ENCODE results near the gene CACNA1F. TPM values are rescaled to one million over a fixed set of nuclear protein-coding genes. Genes with fewer than 3 reads are reported as not detected.

CACNA1F gene
- total RNA-seq, 1 experiment from 2014 or later = not detected

GRCh38 chrX:49257846-49258748, 25.0 kb upstream of the CACNA1F start:
- POLR2A ChIA-PET (ENCODE audit: low non-redundant PET) = no interaction called here
- Histone ChIP-seq H3K36me3 (ENCODE audit: insufficient read depth, low read length, poor library complexity, severe bottlenecking) (no peaks in the 10 kb centered on the region), H3K4me1 (ENCODE audit: insufficient read depth, low read length, poor library complexity, severe bottlenecking) (no peaks in the 10 kb centered on the region), H3K9me3 (ENCODE audit: low read depth, low read length, poor library complexity, severe bottlenecking) (no peaks in the 10 kb centered on the region), H3K27me3 (replicated peaks; ENCODE audit: insufficient read depth, low read depth, low read length, poor library complexity) (no peaks in the 10 kb centered on the region), H3K4me3 (ENCODE audit: low read depth, low read length, poor library complexity, severe bottlenecking) (no peak overlapping the region), H3K27ac (ENCODE audit: low read depth, low read length, poor library complexity, severe bottlenecking) (no peak overlapping the region)
- CTCF ChIA-PET = no interaction called here
- TF ChIP-seq EZH2 (IDR thresholded peaks at IDR 0.05; ENCODE audit: borderline replicate concordance, low read depth, low read length, poor library complexity, severe bottlenecking) = no peak
- TF ChIP-seq, protein P1, sequence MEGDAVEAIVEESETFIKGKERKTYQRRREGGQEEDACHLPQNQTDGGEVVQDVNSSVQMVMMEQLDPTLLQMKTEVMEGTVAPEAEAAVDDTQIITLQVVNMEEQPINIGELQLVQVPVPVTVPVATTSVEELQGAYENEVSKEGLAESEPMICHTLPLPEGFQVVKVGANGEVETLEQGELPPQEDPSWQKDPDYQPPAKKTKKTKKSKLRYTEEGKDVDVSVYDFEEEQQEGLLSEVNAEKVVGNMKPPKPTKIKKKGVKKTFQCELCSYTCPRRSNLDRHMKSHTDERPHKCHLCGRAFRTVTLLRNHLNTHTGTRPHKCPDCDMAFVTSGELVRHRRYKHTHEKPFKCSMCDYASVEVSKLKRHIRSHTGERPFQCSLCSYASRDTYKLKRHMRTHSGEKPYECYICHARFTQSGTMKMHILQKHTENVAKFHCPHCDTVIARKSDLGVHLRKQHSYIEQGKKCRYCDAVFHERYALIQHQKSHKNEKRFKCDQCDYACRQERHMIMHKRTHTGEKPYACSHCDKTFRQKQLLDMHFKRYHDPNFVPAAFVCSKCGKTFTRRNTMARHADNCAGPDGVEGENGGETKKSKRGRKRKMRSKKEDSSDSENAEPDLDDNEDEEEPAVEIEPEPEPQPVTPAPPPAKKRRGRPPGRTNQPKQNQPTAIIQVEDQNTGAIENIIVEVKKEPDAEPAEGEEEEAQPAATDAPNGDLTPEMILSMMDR (conservative IDR thresholded peaks at IDR 0.05; ENCODE audit: low read depth, low read length) = no peak
- BruUV-seq (replicated peaks) = no TSS peak
- no peak for DNase-seq (ENCODE audit: low spot score)
- intact Hi-C loops (cut with micrococcal nuclease; ENCODE audit: unreplicated experiment) = no loop called here

DNA sequence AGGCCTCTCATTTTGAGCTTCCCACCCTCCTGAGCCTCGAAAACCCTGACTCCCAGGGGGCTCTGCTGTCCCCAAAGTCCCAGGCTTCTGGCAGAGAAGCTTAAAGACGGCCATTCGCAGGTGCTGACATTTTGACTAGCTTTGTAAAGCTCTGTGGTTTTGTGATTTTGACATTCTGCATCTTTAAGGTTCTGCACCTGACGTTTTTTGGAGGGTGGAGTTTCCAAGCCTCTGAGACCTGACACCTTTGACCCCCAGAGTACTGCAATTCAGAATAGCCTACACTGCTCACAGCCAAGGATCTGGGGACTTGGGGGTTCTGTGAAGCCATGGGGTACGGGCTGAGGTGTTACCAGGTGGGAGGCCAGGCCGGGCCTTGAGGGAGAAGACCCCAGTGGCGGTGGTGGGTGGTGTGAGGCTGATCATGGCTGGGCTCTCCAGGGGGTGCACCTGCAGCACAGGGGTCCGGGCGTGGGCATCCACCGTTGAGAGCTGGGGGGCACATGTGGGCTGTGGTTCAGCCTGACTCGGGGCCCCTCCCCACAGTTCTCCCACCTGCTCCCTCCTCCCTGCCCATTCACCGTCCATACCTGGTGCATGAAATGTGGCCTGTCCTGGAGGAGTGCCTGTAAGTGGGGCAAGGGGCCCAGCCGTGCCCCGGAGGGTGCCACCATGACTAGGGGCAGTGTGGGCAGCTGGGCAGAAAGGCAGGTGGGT, 24.1 kb upstream of the CACNA1F start:
- H3K27me3 ChIP-seq (replicated peaks; ENCODE audit: insufficient read depth, low read depth, low read length, poor library complexity) = no peaks in the 10 kb centered on the region
- no peaks in the 10 kb centered on the region for H3K4me1 ChIP-seq (ENCODE audit: insufficient read depth, low read length, poor library complexity, severe bottlenecking)
- BruUV-seq (replicated peaks) = no TSS peak
- TF ChIP-seq, protein P1 (conservative IDR thresholded peaks at IDR 0.05; ENCODE audit: low read depth, low read length) = no peak
- no peak for TF ChIP-seq EZH2 (IDR thresholded peaks at IDR 0.05; ENCODE audit: borderline replicate concordance, low read depth, low read length, poor library complexity, severe bottlenecking)
- no peaks in the 10 kb centered on the region for H3K36me3 ChIP-seq (ENCODE audit: insufficient read depth, low read length, poor library complexity, severe bottlenecking)
- H3K9me3 ChIP-seq (ENCODE audit: low read depth, low read length, poor library complexity, severe bottlenecking) = no peaks in the 10 kb centered on the region
- DNase-seq (ENCODE audit: low spot score) = no peak
- H3K27ac ChIP-seq (ENCODE audit: low read depth, low read length, poor library complexity, severe bottlenecking) = no peak overlapping the region
- CTCF ChIA-PET = no interaction called here
- H3K4me3 ChIP-seq (ENCODE audit: low read depth, low read length, poor library complexity, severe bottlenecking) = no peak overlapping the region
- intact Hi-C loops (cut with micrococcal nuclease; ENCODE audit: unreplicated experiment) = no loop called here
- POLR2A ChIA-PET (ENCODE audit: low non-redundant PET) = no interaction called here

GRCh38 chrX:49256268-49256995, 23.3 kb upstream of the CACNA1F start:
- Histone ChIP-seq H3K36me3 (ENCODE audit: insufficient read depth, low read length, poor library complexity, severe bottlenecking) (no peaks in the 10 kb centered on the region), H3K4me1 (ENCODE audit: insufficient read depth, low read length, poor library complexity, severe bottlenecking) (no peaks in the 10 kb centered on the region), H3K4me3 (ENCODE audit: low read depth, low read length, poor library complexity, severe bottlenecking) (no peak overlapping the region), H3K9me3 (ENCODE audit: low read depth, low read length, poor library complexity, severe bottlenecking) (no peaks in the 10 kb centered on the region), H3K27ac (ENCODE audit: low read depth, low read length, poor library complexity, severe bottlenecking) (no peak overlapping the region), H3K27me3 (replicated peaks; ENCODE audit: insufficient read depth, low read depth, low read length, poor library complexity) (no peaks in the 10 kb centered on the region)
- ChIA-PET POLR2A (ENCODE audit: low non-redundant PET) (no interaction called here), CTCF (no interaction called here)
- BruUV-seq (replicated peaks) = no TSS peak
- DNase-seq (ENCODE audit: low spot score) = no peak
- TF ChIP-seq, protein P1 (conservative IDR thresholded peaks at IDR 0.05; ENCODE audit: low read depth, low read length) = no peak
- no peak for TF ChIP-seq EZH2 (IDR thresholded peaks at IDR 0.05; ENCODE audit: borderline replicate concordance, low read depth, low read length, poor library complexity, severe bottlenecking)
- intact Hi-C loops (cut with micrococcal nuclease; ENCODE audit: unreplicated experiment) = no loop called here

Measured in A673 (cell line).